ENCODE results near the gene ANKRD49. TPM values are rescaled to one million over a fixed set of nuclear protein-coding genes. Genes with fewer than 3 reads are reported as not detected.

Gene ANKRD49
- 10 to 100 TPM; 17.9 to 19.1 TPM for total RNA-seq

GRCh38 chr11:94493281-94494125, at the start of gene ANKRD49, which contains the start of gene MRE11:
Gene ANKRD49 (plus strand): TSS chr11:94493984. CDS start chr11:94496694, 2,710 bp downstream.
Gene MRE11 (minus strand): TSS chr11:94493844. CDS start chr11:94492801, 1,043 bp downstream.
- no peak for TF ChIP-seq CTCF (IDR thresholded peaks at IDR 0.05)
- DNase-seq (peak; percentile 98), ATAC-seq (peak; percentile 100)
- Mint-ChIP-seq H3K27ac (peak within 1 kb of the TSS; percentile 96), H3K36me3 (ENCODE audit: low read depth) (peaks cover 23% of the 10 kb centered on the region), H3K4me1 (ENCODE audit: low read depth) (peaks cover 32% of the 10 kb centered on the region), H3K27me3 (no peaks in the 10 kb centered on the region), H3K9me3 (no peaks in the 10 kb centered on the region), H3K4me3 (peak within 1 kb of the TSS; percentile 94)
- CTCF ChIA-PET: interaction anchor here (1.0 kb wide), 2 partner anchors 10 to 11 kb away, joined by 4 read pairs; no protein-coding TSS in a partner anchor
- POLR2A ChIA-PET: interaction anchor here (2.5 kb wide), 1 partner anchor 752 kb away, joined by 10 read pairs; the partner anchor contains the start of genes C11orf54 and TAF1D
- intact Hi-C loops (cut with micrococcal nuclease): no loop called here

GRCh38 chr11:94445641-94446040, 48.1 kb upstream of the ANKRD49 start:
- no peak overlapping the region for H3K4me3 Mint-ChIP-seq
- H3K27me3 Mint-ChIP-seq: no peaks in the 10 kb centered on the region
- no peak for TF ChIP-seq CTCF (IDR thresholded peaks at IDR 0.05)
- DNase-seq: no peak
- intact Hi-C loops (cut with micrococcal nuclease): no loop called here
- ATAC-seq: no peak
- H3K4me1 Mint-ChIP-seq (ENCODE audit: low read depth): no peaks in the 10 kb centered on the region
- ChIA-PET POLR2A (interaction anchor here (0.8 kb wide), 1 partner anchor 45 kb away, joined by 3 read pairs; no protein-coding TSS in a partner anchor), CTCF (interaction anchor here (1.5 kb wide), 1 partner anchor 14 kb away, joined by 3 read pairs; no protein-coding TSS in a partner anchor)
- H3K27ac Mint-ChIP-seq: no peak overlapping the region
- no peaks in the 10 kb centered on the region for H3K9me3 Mint-ChIP-seq
- peaks cover 32% of the 10 kb centered on the region for H3K36me3 Mint-ChIP-seq (ENCODE audit: low read depth)

GRCh38 chr11:94447149-94447548, 46.6 kb upstream of the ANKRD49 start:
- ChIA-PET POLR2A (no interaction called here), CTCF (no interaction called here)
- H3K27me3 Mint-ChIP-seq: no peaks in the 10 kb centered on the region
- intact Hi-C loops (cut with micrococcal nuclease): no loop called here
- ATAC-seq: no peak
- no peak overlapping the region for H3K4me3 Mint-ChIP-seq
- no peaks in the 10 kb centered on the region for H3K9me3 Mint-ChIP-seq
- TF ChIP-seq CTCF (IDR thresholded peaks at IDR 0.05): no peak
- no peak overlapping the region for H3K27ac Mint-ChIP-seq
- no peaks in the 10 kb centered on the region for H3K4me1 Mint-ChIP-seq (ENCODE audit: low read depth)
- peaks cover 31% of the 10 kb centered on the region for H3K36me3 Mint-ChIP-seq (ENCODE audit: low read depth)
- no peak for DNase-seq

- no peak overlapping the region for H3K27ac Mint-ChIP-seq
- no peak overlapping the region for H3K4me3 Mint-ChIP-seq
- ChIA-PET CTCF (no interaction called here), POLR2A (no interaction called here)
- no peak for DNase-seq
- H3K4me1 Mint-ChIP-seq (ENCODE audit: low read depth): no peaks in the 10 kb centered on the region
- no peaks in the 10 kb centered on the region for H3K9me3 Mint-ChIP-seq
- intact Hi-C loops (cut with micrococcal nuclease): no loop called here
- H3K27me3 Mint-ChIP-seq: no peaks in the 10 kb centered on the region
- TF ChIP-seq CTCF (IDR thresholded peaks at IDR 0.05): no peak
- ATAC-seq: no peak
- H3K36me3 Mint-ChIP-seq (ENCODE audit: low read depth): peaks cover 27% of the 10 kb centered on the region
These were observed 44.8 kb upstream of the ANKRD49 start for GRCh38 chr11:94449029-94449428.

- H3K4me3 Mint-ChIP-seq: no peak overlapping the region
- TF ChIP-seq CTCF (IDR thresholded peaks at IDR 0.05): no peak
- DNase-seq (no peak), ATAC-seq (no peak)
- H3K4me1 Mint-ChIP-seq (ENCODE audit: low read depth): no peaks in the 10 kb centered on the region
- intact Hi-C loops (cut with micrococcal nuclease): no loop called here
- POLR2A ChIA-PET: interaction anchor here (0.6 kb wide), 1 partner anchor 145 kb away, joined by 4 read pairs; the partner anchor contains the start of gene IZUMO1R
- peaks cover 23% of the 10 kb centered on the region for H3K36me3 Mint-ChIP-seq (ENCODE audit: low read depth)
- no peaks in the 10 kb centered on the region for H3K27me3 Mint-ChIP-seq
- CTCF ChIA-PET: no interaction called here
- H3K27ac Mint-ChIP-seq: no peak overlapping the region
- H3K9me3 Mint-ChIP-seq: no peaks in the 10 kb centered on the region
These were observed 44.3 kb upstream of the ANKRD49 start for GRCh38 chr11:94449437-94449836.
